BLaER1 (cell line): ENCODE data around the gene POLR2F.

Experiments used
- H3K27ac ChIP-seq: shearing (Covaris generic); formaldehyde crosslinking; 2 replicates; pipeline ENCODE4 v1.8.1; 2022
- H3K27me3 ChIP-seq: shearing (Covaris generic); formaldehyde crosslinking; 2 replicates; pipeline ENCODE4 v1.8.1; 2022
- H3K36me3 ChIP-seq: shearing (Covaris generic); formaldehyde crosslinking; 2 replicates; pipeline ENCODE4 v1.8.1; 2022
- H3K4me1 ChIP-seq: shearing (Covaris generic); formaldehyde crosslinking; 2 replicates; pipeline ENCODE4 v1.8.1; 2022
- H3K4me2 ChIP-seq: shearing (Covaris generic); formaldehyde crosslinking; 2 replicates; pipeline ENCODE4 v1.8.1; 2022
- H3K4me3 ChIP-seq: shearing (Covaris generic); formaldehyde crosslinking; 2 replicates; pipeline ENCODE4 v1.8.1; 2022
- H3K9ac ChIP-seq: shearing (Covaris generic); formaldehyde crosslinking; 2 replicates; pipeline ENCODE4 v1.8.1; 2022
- H3K9me3 ChIP-seq: shearing (Covaris generic); formaldehyde crosslinking; 2 replicates; pipeline ENCODE4 v1.8.1; 2022
- H4K20me1 ChIP-seq: shearing (Covaris generic); formaldehyde crosslinking; 2 replicates; pipeline ENCODE4 v1.8.1; 2022
- Cebpa-rat ChIP-seq: shearing (Covaris generic); IDR thresholded peaks from 2 replicates; pipeline ENCODE4 v1.8.1; 2022

Gene POLR2F

GRCh38 chr22:37998543-37998942 is 45.0 kb downstream of the POLR2F start:
- Histone ChIP-seq H3K4me1 (peaks cover 80% of the 10 kb centered on the region), H3K9ac (peak overlapping the region; percentile 74), H4K20me1 (no peaks in the 10 kb centered on the region), H3K27ac (peak overlapping the region; percentile 88), H3K36me3 (no peaks in the 10 kb centered on the region), H3K27me3 (no peaks in the 10 kb centered on the region), H3K9me3 (no peaks in the 10 kb centered on the region), H3K4me2 (peak overlapping the region; percentile 97), H3K4me3 (no peak overlapping the region)
- TF ChIP-seq Cebpa-rat: no peak

- peak overlapping the region; percentile 97 for H3K4me2 ChIP-seq
- no peaks in the 10 kb centered on the region for H3K27me3 ChIP-seq
- H3K27ac ChIP-seq: peak overlapping the region; percentile 88
- H3K9me3 ChIP-seq: no peaks in the 10 kb centered on the region
- peak overlapping the region; percentile 31 for H3K4me3 ChIP-seq
- no peak for TF ChIP-seq Cebpa-rat
- H3K4me1 ChIP-seq: peaks cover 73% of the 10 kb centered on the region
- no peaks in the 10 kb centered on the region for H3K36me3 ChIP-seq
- no peaks in the 10 kb centered on the region for H4K20me1 ChIP-seq
- peak overlapping the region; percentile 74 for H3K9ac ChIP-seq
Measured at GRCh38 chr22:37999236-37999635, 45.7 kb downstream of the POLR2F start.

GRCh38 chr22:37999640-38000272 is 46.3 kb downstream of the POLR2F start:
- Histone ChIP-seq H3K9me3 (no peaks in the 10 kb centered on the region), H3K27me3 (no peaks in the 10 kb centered on the region), H4K20me1 (no peaks in the 10 kb centered on the region), H3K27ac (peak overlapping the region; percentile 88), H3K9ac (peak overlapping the region; percentile 74), H3K4me1 (peaks cover 67% of the 10 kb centered on the region), H3K36me3 (no peaks in the 10 kb centered on the region), H3K4me3 (peak overlapping the region; percentile 31), H3K4me2 (peak overlapping the region; percentile 97)
- TF ChIP-seq Cebpa-rat: no peak

GRCh38 chr22:38005943-38006342 is 52.4 kb downstream of the POLR2F start:
- no peak overlapping the region for H3K4me3 ChIP-seq
- H3K27ac ChIP-seq: no peak overlapping the region
- H3K9me3 ChIP-seq: no peaks in the 10 kb centered on the region
- no peak overlapping the region for H3K4me2 ChIP-seq
- no peaks in the 10 kb centered on the region for H3K27me3 ChIP-seq
- no peak overlapping the region for H3K9ac ChIP-seq
- H3K36me3 ChIP-seq: no peaks in the 10 kb centered on the region
- H4K20me1 ChIP-seq: no peaks in the 10 kb centered on the region
- TF ChIP-seq Cebpa-rat: no peak
- H3K4me1 ChIP-seq: peaks cover 22% of the 10 kb centered on the region

- Histone ChIP-seq H3K4me1 (peaks cover 16% of the 10 kb centered on the region), H3K9me3 (no peaks in the 10 kb centered on the region)
Measured at GRCh38 chr22:38006906-38007305, 53.4 kb downstream of the POLR2F start.

GRCh38 chr22:38007330-38007902 is 53.9 kb downstream of the POLR2F start:
- Histone ChIP-seq H3K4me1 (peaks cover 16% of the 10 kb centered on the region), H3K36me3 (no peaks in the 10 kb centered on the region), H3K4me3 (no peak overlapping the region), H4K20me1 (no peaks in the 10 kb centered on the region), H3K9me3 (no peaks in the 10 kb centered on the region), H3K27ac (peak overlapping the region; percentile 6; the same call in 1 of the 2 replicates), H3K27me3 (no peaks in the 10 kb centered on the region), H3K4me2 (no peak overlapping the region), H3K9ac (no peak overlapping the region)
- TF ChIP-seq Cebpa-rat: no peak

More at GRCh38 chr22:38006906-38007305, 53.4 kb downstream of the POLR2F start:
- Histone ChIP-seq H3K4me2 (no peak overlapping the region), H3K27ac (no peak overlapping the region; the same call in 1 of the 2 replicates), H3K36me3 (no peaks in the 10 kb centered on the region), H3K4me3 (no peak overlapping the region), H4K20me1 (no peaks in the 10 kb centered on the region), H3K9ac (no peak overlapping the region), H3K27me3 (no peaks in the 10 kb centered on the region)
- no peak for TF ChIP-seq Cebpa-rat

GRCh38 chr22:38009000-38009806 is 55.7 kb downstream of the POLR2F start:
- Histone ChIP-seq H3K4me1 (peaks cover 23% of the 10 kb centered on the region), H3K9me3 (0 out of 2 replicates have a peak, but pooled peaks cover 6% of the 10 kb centered on the region), H4K20me1 (no peaks in the 10 kb centered on the region), H3K4me2 (peak overlapping the region; percentile 35), H3K36me3 (no peaks in the 10 kb centered on the region), H3K27ac (no peak overlapping the region), H3K9ac (no peak overlapping the region), H3K4me3 (no peak overlapping the region), H3K27me3 (no peaks in the 10 kb centered on the region)
- no peak for TF ChIP-seq Cebpa-rat

- peaks cover 27% of the 10 kb centered on the region for H3K4me1 ChIP-seq
- no peaks in the 10 kb centered on the region for H3K36me3 ChIP-seq
- H3K4me2 ChIP-seq: peak overlapping the region; percentile 14
- no peaks in the 10 kb centered on the region for H3K27me3 ChIP-seq
- H3K27ac ChIP-seq: no peak overlapping the region
- no peak overlapping the region for H3K9ac ChIP-seq
- TF ChIP-seq Cebpa-rat: no peak
- peaks cover 13% of the 10 kb centered on the region; the same call in 1 of the 2 replicates for H3K9me3 ChIP-seq
- H4K20me1 ChIP-seq: no peaks in the 10 kb centered on the region
- no peak overlapping the region for H3K4me3 ChIP-seq
Measured at GRCh38 chr22:38012604-38013072, 59.1 kb downstream of the POLR2F start.

- no peak overlapping the region for H3K4me3 ChIP-seq
- H3K9ac ChIP-seq: no peak overlapping the region
- no peak overlapping the region for H3K27ac ChIP-seq
- peaks cover 13% of the 10 kb centered on the region; the same call in 1 of the 2 replicates for H3K9me3 ChIP-seq
- H3K36me3 ChIP-seq: no peaks in the 10 kb centered on the region
- no peaks in the 10 kb centered on the region for H4K20me1 ChIP-seq
- no peak overlapping the region for H3K4me2 ChIP-seq
- peaks cover 36% of the 10 kb centered on the region for H3K4me1 ChIP-seq
- H3K27me3 ChIP-seq: no peaks in the 10 kb centered on the region
- TF ChIP-seq Cebpa-rat: no peak
Measured at GRCh38 chr22:38014083-38014482, 60.6 kb downstream of the POLR2F start.
